IPS DF 6.9 (cell line): ENCODE data around the gene AATF.

Experiments
- DNase-seq: peaks from one replicate; pipeline ENCODE4 v3.0.0-alpha.2; 2013; ENCODE audit warnings: low read depth, low spot score
- H3K27ac ChIP-seq: one replicate; pipeline ENCODE4 v1.5.1; 2013; ENCODE audit warnings: low read length, control low read depth
- H3K27me3 ChIP-seq: 2 replicates; pipeline ENCODE4 v1.6.1; 2013; ENCODE audit warnings: mild to moderate bottlenecking, low read length; ENCODE audit not compliant: control insufficient read depth, insufficient read depth
- H3K36me3 ChIP-seq: 2 replicates; pipeline ENCODE4 v1.6.1; 2013; ENCODE audit warnings: low read length; ENCODE audit not compliant: control insufficient read depth, insufficient read depth
- H3K4me1 ChIP-seq: 2 replicates; pipeline ENCODE4 v1.6.1; 2013; ENCODE audit warnings: low read length; ENCODE audit not compliant: control insufficient read depth, insufficient read depth
- H3K4me3 ChIP-seq: 2 replicates; pipeline ENCODE4 v1.5.1; 2013; ENCODE audit warnings: mild to moderate bottlenecking, low read length
- H3K9me3 ChIP-seq: 2 replicates; pipeline ENCODE4 v1.6.1; 2013; ENCODE audit warnings: low read length, inconsistent platforms; ENCODE audit not compliant: control insufficient read depth, insufficient read depth
- WGBS: extraction: QIAGEN DNeasy Blood & Tissue Kit; methylation state at CpG from one replicate; pipeline ENCODE4 v1.1.7; 2013; ENCODE audit warnings: mixed read lengths, missing lambda C conversion rate; ENCODE audit not compliant: insufficient read length, insufficient coverage; 5-methylcytosine and 5-hydroxymethylcytosine counted together

Gene AATF

DNA sequence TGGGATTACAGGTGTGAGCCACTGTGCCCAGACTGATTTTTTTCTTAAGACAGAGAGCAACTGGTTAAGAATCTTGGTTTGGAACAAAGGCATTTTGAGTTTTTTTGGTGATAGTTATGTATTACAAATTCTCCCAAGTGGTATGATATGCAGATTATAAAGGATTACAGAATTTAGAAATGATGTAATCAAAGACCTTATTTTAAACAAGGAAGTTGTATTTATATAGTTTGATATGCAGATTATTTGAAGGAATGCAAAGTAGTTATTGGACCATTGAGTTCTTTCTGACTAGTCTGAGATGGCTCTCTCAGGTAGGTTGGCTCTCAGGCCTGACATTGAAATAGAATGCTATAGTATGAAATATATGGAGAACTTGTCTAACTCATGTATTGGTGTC lies 34.9 kb downstream of the AATF start:
- no peaks in the 10 kb centered on the region for H3K9me3 ChIP-seq
- H3K36me3 ChIP-seq = no peaks in the 10 kb centered on the region; the same call in 1 of the 2 replicates
- no peaks in the 10 kb centered on the region for H3K27me3 ChIP-seq
- no peak overlapping the region for H3K27ac ChIP-seq
- no peak for DNase-seq
- H3K4me3 ChIP-seq = no peak overlapping the region
- no peaks in the 10 kb centered on the region for H3K4me1 ChIP-seq

DNA sequence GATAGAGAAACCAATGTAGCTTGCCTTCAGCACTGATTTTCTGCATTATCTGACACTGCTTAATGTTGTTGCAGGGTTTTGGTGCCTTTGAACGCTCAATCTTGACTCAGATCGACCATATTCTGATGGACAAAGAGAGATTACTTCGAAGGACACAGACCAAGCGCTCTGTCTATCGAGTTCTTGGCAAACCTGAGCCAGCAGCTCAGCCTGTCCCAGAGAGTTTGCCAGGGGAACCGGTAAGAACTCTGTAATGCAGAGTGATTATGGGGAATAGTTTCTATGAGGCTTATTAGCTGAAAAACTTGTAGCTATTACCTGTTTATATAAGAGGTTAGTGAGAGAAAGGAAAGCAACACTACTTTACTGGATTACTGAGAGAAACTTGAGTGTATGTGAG lies 40.4 kb downstream of the AATF start:
- Histone ChIP-seq H3K27ac (no peak overlapping the region), H3K4me1 (no peaks in the 10 kb centered on the region), H3K27me3 (no peaks in the 10 kb centered on the region; the same call in 1 of the 2 replicates), H3K4me3 (no peak overlapping the region), H3K9me3 (no peaks in the 10 kb centered on the region), H3K36me3 (peaks cover 6% of the 10 kb centered on the region; the same call in 1 of the 2 replicates)
- no peak for DNase-seq
- no CpG with 5 or more reads among the region's 6 CpGs for WGBS

DNA sequence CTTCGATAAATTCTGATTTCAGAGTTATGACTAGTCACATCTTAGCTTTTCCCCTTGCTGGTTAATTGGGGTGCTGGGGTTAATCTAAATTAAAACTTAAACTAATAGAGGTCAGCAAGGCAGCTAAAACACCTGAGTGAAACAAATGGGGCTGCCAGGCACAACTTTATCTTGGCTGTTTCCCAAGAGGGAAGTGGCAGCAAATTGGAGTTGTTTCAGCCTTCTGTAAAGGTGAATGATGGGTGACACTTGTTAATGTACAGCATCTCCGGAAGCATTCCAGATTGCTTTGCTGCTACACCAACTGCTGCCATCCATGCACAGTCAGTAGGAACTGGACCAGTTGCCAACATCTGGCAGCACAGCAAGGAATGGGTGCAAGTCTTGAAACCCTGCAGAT lies 43.9 kb downstream of the AATF start:
- Histone ChIP-seq H3K36me3 (peaks cover 6% of the 10 kb centered on the region; the same call in 1 of the 2 replicates), H3K9me3 (no peaks in the 10 kb centered on the region), H3K27me3 (no peaks in the 10 kb centered on the region; the same call in 1 of the 2 replicates), H3K4me1 (no peaks in the 10 kb centered on the region), H3K4me3 (no peak overlapping the region), H3K27ac (no peak overlapping the region)
- WGBS = no CpG with 5 or more reads among the region's 2 CpGs
- DNase-seq = no peak

DNA sequence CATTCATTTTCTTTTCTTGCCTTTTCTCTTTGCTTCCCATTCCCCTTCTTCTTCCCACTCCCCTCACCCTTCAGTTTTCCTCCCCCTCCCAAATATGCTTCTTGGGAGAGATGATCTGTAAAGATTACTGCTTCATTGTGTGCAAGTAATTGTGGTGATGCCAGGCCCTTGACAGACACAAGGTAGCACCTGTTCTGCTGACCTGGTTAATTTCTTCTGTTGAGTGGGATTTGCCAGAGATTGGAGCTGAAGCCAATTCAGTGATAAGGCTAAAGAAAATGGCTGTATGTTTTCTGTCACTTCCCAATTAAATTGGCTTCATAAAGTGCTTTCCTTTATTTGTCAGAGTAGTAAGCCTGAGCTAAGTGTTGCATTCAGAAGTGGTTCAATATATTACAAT lies 44.5 kb downstream of the AATF start:
- Histone ChIP-seq H3K9me3 (no peaks in the 10 kb centered on the region), H3K36me3 (peaks cover 6% of the 10 kb centered on the region; the same call in 1 of the 2 replicates), H3K4me3 (no peak overlapping the region), H3K27ac (no peak overlapping the region), H3K4me1 (no peaks in the 10 kb centered on the region), H3K27me3 (no peaks in the 10 kb centered on the region; the same call in 1 of the 2 replicates)
- no peak for DNase-seq

DNA sequence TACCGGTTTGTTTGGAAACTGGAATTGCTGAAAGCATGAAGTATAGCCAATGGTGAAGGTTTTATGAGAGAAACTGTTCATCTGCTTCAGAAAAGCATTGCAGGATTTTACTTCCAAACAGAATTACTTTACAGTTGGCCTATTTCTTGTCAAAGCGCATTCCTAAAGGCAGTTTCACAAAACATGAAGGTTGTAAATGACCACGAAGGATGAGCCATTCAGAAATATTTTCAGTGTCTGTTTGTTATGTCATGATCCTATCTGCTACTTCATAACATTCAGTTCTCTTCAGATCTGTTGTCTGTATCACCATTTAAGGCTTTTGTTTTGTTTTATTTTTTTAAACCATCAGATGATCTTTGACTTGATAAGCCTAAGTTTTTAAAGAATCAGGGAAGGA lies 45.7 kb downstream of the AATF start:
- no peak overlapping the region for H3K4me3 ChIP-seq
- peaks cover 3% of the 10 kb centered on the region; the same call in 1 of the 2 replicates for H3K36me3 ChIP-seq
- no CpG with 5 or more reads among the region's 3 CpGs for WGBS
- no peaks in the 10 kb centered on the region for H3K27me3 ChIP-seq
- H3K9me3 ChIP-seq = no peaks in the 10 kb centered on the region
- no peak overlapping the region for H3K27ac ChIP-seq
- H3K4me1 ChIP-seq = no peaks in the 10 kb centered on the region
- DNase-seq = no peak

DNA sequence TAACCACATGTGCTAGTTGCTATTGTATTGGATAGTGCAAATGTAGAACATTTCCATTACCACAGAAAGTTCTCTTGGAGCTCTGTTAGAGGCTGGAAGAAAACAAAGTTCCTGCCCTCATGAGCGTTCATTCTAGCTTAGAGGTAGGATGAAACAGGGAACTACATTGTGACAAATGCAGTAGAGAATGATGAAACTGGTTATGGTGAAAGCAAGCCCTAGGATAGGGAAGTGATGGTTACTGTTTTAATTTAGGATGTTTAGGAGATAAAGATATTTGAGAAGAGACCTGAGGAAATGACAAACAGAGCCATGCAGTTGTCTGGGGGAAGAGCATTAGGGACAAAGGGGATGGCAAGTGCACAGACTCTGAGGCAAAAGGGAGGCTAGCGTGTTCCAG lies 50.7 kb downstream of the AATF start:
- H3K9me3 ChIP-seq = no peaks in the 10 kb centered on the region
- no peaks in the 10 kb centered on the region for H3K4me1 ChIP-seq
- DNase-seq = no peak
- no peak overlapping the region for H3K27ac ChIP-seq
- H3K27me3 ChIP-seq = no peaks in the 10 kb centered on the region
- WGBS = no CpG with 5 or more reads among the region's 2 CpGs
- H3K36me3 ChIP-seq = no peaks in the 10 kb centered on the region; the same call in 1 of the 2 replicates
- H3K4me3 ChIP-seq = no peak overlapping the region

DNA sequence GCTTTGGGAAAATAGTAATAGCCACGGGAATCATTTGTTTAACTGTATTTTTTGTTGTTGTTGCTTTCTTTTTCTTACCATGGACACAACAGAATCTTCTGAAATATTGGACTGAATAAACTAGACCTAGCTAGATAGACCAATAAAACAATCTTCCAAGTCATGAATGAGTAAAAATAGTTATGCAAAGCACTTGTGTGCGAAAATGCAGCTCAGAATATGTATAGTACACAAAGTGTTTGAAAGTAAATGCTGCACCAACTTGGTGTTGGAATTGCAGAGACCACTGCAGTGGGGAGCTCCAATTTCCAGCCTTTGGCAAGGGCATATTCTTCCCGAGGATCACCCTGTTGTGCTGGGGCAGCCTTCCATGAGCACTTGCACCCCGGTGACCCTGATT lies 68.0 kb downstream of the AATF start:
- H3K4me1 ChIP-seq = peaks cover 3% of the 10 kb centered on the region; the same call in 1 of the 2 replicates
- DNase-seq = no peak
- no peaks in the 10 kb centered on the region for H3K36me3 ChIP-seq
- H3K4me3 ChIP-seq = no peak overlapping the region
- H3K27me3 ChIP-seq = no peaks in the 10 kb centered on the region
- no peak overlapping the region for H3K27ac ChIP-seq
- no peaks in the 10 kb centered on the region for H3K9me3 ChIP-seq
- no CpG with 5 or more reads among the region's 4 CpGs for WGBS

DNA sequence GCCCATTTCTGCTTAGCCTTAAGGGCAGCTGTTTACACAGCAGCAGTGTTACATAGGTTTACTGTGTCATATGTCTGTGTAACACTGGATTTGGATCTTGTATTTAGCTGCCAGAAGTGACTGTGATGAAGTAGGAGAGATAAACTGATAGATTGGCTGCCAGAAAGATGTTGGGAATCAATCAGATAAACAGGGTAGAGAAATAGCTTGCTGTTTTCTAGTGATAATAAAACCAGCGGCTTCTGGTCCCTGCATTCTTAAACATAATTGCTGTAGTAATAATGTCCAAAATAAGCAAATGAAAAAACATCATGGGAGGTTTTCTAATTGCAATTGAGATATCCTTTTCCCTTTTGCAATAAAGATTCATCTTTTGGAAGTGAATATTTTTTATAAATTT lies 68.7 kb downstream of the AATF start:
- no peaks in the 10 kb centered on the region for H3K36me3 ChIP-seq
- no peaks in the 10 kb centered on the region for H3K9me3 ChIP-seq
- peaks cover 3% of the 10 kb centered on the region; the same call in 1 of the 2 replicates for H3K4me1 ChIP-seq
- H3K27ac ChIP-seq = no peak overlapping the region
- no peak overlapping the region for H3K4me3 ChIP-seq
- no CpG with 5 or more reads among the region's 1 CpG for WGBS
- DNase-seq = no peak
- no peaks in the 10 kb centered on the region for H3K27me3 ChIP-seq

DNA sequence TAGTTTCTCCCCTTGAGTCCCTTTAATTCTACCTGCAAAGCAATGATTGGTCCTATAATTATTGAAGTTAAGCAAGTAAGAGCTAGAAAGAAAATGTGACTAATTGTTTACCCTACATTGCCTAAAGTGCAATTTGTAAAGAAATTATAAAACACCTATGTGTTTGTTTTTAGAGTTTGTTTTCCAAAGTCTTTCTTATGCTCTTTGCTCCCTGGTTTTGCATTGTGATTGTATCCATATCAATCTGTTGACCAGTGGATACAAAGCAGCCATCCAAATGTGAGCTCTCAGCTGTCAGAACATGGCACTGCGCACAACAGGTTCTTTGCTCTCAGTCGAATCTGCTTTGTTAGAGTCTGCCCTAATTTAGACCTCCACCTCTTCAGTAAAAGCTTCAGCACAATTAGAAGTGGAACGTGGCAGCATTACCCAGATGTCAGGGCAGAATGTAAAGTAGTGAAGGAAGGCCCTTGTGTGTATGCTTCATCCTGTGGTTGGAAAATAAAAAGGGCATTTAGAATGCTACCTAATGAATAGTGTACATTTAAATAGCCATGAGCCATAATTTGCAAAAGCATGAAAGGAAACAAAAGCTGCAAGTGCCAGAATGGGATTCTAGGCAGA lies 70.5 kb downstream of the AATF start:
- Histone ChIP-seq H3K9me3 (no peaks in the 10 kb centered on the region), H3K27ac (no peak overlapping the region), H3K27me3 (no peaks in the 10 kb centered on the region), H3K36me3 (no peaks in the 10 kb centered on the region), H3K4me1 (peaks cover 3% of the 10 kb centered on the region; the same call in 1 of the 2 replicates), H3K4me3 (no peak overlapping the region)
- no CpG with 5 or more reads among the region's 3 CpGs for WGBS
- no peak for DNase-seq

DNA sequence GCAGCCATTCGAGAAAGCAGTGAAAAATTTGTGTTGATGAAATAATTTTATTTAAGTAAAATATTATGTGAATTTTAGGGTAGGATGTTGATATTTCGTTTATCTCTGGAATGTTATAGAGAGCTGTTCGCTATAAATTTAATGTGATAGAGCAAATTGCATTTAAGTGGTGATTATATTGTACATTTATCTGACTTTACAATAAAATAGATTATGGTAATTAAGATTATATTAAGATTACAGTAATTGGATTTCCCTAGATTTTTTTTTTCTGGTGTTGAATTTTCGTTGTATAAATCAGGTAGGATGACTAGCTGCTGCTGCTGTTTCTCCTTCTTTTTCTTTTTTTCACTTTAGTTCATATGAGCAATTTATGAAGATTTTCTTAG lies 71.0 kb downstream of the AATF start:
- Histone ChIP-seq H3K4me3 (no peak overlapping the region), H3K27me3 (no peaks in the 10 kb centered on the region), H3K27ac (no peak overlapping the region), H3K4me1 (peaks cover 3% of the 10 kb centered on the region; the same call in 1 of the 2 replicates), H3K36me3 (no peaks in the 10 kb centered on the region), H3K9me3 (no peaks in the 10 kb centered on the region)
- 100% methylated on average over 4 of the region's 4 CpGs for WGBS
- DNase-seq = no peak

DNA sequence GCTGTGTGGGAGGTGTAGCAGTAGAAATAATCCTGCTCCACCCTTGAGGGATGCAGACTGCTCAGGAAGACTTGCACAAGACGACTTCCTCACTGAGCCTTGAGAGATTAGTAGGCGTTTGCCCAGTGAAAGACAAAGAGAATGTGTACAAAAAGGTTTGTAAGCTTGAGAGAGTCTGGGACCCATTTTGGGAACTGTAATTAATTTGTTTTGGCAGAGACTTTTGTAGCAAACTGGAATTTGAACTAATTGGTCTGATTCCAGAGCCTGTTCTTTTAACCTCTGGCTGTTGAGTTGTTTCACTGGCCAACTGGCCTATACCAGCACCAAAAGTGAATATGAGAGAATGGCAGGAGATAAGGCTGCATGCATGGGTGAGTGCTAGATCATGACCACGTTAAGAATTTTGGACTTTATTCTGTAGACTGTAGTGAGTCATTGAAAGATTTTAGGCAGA lies 75.5 kb downstream of the AATF start:
- no peak for DNase-seq
- Histone ChIP-seq H3K27ac (no peak overlapping the region), H3K4me1 (no peaks in the 10 kb centered on the region), H3K9me3 (no peaks in the 10 kb centered on the region), H3K27me3 (no peaks in the 10 kb centered on the region), H3K4me3 (no peak overlapping the region), H3K36me3 (no peaks in the 10 kb centered on the region)
- no CpG with 5 or more reads among the region's 3 CpGs for WGBS
